Measurements from ENCODE around the gene SPX.

Gene SPX

GRCh38 chr12:21501258-21502163 is 24.6 kb upstream of the SPX start, which contains the start of the genes GOLT1B and RECQL:
Gene GOLT1B (plus strand): TSS chr12:21501789. CDS start chr12:21501924, 135 bp downstream.
Gene RECQL (minus strand): TSS chr12:21501635. CDS start chr12:21499570, 2,065 bp downstream.
- no peak for TF ChIP-seq CTCF (conservative IDR thresholded peaks at IDR 0.05)
- TF ChIP-seq ZFX (IDR thresholded peaks at IDR 0.05): no peak; the same call in 1 of the 2 replicates
- H3K27ac ChIP-seq: peak within 1 kb of the TSS; percentile 63

- H3K27ac ChIP-seq: peak overlapping the region; percentile 63
- TF ChIP-seq ZFX (IDR thresholded peaks at IDR 0.05) (no peak), CTCF (conservative IDR thresholded peaks at IDR 0.05) (no peak)
Observed at GRCh38 chr12:21502164-21502496, 24.0 kb upstream of the SPX start.

GRCh38 chr12:21502872-21503271 is 23.2 kb upstream of the SPX start:
- no peak for TF ChIP-seq CTCF (conservative IDR thresholded peaks at IDR 0.05)
- TF ChIP-seq ZFX (IDR thresholded peaks at IDR 0.05): no peak
- H3K27ac ChIP-seq: no peak overlapping the region

- H3K27ac ChIP-seq: no peak overlapping the region
- no peak for TF ChIP-seq CTCF (conservative IDR thresholded peaks at IDR 0.05)
- no peak for TF ChIP-seq ZFX (IDR thresholded peaks at IDR 0.05)
Observed at GRCh38 chr12:21505888-21506287, 20.2 kb upstream of the SPX start.

- TF ChIP-seq ZFX (IDR thresholded peaks at IDR 0.05): no peak
- TF ChIP-seq CTCF (conservative IDR thresholded peaks at IDR 0.05): no peak
- H3K27ac ChIP-seq: no peak overlapping the region
Observed at GRCh38 chr12:21507849-21508248, 18.2 kb upstream of the SPX start.

- H3K27ac ChIP-seq: no peak overlapping the region
- TF ChIP-seq CTCF (conservative IDR thresholded peaks at IDR 0.05) (no peak), ZFX (IDR thresholded peaks at IDR 0.05) (no peak)
Observed at GRCh38 chr12:21509768-21510167, 16.3 kb upstream of the SPX start.

GRCh38 chr12:21516281-21516680 is 9.8 kb upstream of the SPX start:
- no peak for TF ChIP-seq CTCF (conservative IDR thresholded peaks at IDR 0.05)
- no peak for TF ChIP-seq ZFX (IDR thresholded peaks at IDR 0.05)

More at GRCh38 chr12:21516281-21516680, 9.8 kb upstream of the SPX start:
- no peak overlapping the region for H3K27ac ChIP-seq

Data from C4-2B (cell line).